ENCODE results near the gene NLRC4. TPM values are rescaled to one million over a fixed set of nuclear protein-coding genes. Genes with fewer than 3 reads are reported as not detected.
"Not testable (repeated sequence)": the region's sequence is repeated elsewhere in the genome, so short reads cannot be mapped to it uniquely, and the experiment has no call there.

The NLRC4 gene, protein sequence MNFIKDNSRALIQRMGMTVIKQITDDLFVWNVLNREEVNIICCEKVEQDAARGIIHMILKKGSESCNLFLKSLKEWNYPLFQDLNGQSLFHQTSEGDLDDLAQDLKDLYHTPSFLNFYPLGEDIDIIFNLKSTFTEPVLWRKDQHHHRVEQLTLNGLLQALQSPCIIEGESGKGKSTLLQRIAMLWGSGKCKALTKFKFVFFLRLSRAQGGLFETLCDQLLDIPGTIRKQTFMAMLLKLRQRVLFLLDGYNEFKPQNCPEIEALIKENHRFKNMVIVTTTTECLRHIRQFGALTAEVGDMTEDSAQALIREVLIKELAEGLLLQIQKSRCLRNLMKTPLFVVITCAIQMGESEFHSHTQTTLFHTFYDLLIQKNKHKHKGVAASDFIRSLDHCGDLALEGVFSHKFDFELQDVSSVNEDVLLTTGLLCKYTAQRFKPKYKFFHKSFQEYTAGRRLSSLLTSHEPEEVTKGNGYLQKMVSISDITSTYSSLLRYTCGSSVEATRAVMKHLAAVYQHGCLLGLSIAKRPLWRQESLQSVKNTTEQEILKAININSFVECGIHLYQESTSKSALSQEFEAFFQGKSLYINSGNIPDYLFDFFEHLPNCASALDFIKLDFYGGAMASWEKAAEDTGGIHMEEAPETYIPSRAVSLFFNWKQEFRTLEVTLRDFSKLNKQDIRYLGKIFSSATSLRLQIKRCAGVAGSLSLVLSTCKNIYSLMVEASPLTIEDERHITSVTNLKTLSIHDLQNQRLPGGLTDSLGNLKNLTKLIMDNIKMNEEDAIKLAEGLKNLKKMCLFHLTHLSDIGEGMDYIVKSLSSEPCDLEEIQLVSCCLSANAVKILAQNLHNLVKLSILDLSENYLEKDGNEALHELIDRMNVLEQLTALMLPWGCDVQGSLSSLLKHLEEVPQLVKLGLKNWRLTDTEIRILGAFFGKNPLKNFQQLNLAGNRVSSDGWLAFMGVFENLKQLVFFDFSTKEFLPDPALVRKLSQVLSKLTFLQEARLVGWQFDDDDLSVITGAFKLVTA
- 0.37 TPM for polyA plus RNA-seq (2013)

DNA sequence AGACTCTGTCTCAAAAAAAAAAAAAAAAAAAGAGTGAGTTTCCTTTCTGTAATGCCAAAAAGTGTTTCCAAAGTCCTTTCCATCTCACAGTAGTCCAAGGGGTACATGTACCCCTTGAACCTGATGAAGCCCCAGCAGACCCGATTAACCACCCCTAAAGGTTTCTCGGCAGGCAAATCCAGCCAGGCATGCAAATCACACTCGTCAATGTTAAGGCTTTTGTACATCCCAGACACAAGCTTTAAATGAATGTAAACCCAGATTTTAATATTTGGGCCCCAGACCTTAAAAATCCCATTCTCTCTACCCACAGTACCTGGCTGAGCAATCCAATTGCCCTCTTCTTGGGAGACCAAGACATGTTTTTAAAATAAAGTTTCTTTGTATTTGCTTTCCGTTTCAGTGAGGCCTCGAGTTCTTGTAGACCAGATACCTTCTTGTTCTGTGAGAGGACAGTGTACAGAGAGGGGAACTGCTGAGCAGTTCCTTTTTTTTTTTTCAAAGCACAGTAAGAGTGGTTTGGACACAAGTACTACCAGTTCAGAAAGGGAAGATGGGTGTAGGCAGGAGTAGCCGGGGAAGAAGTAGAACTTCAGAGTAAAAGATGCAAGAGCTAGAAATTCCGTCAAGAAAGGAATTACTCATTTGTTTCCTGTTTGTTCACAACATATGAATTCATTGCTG, at the start of gene NLRC4:
Gene NLRC4 (minus strand): TSS at position 465 of the 684 bp plus-strand sequence. CDS start 8,111 bp downstream, outside the sequence.
- POLR2A ChIA-PET, result interaction anchor here (0.7 kb wide), 1 partner anchor 1608 kb away, joined by 5 read pairs; no protein-coding TSS in a partner anchor
- peak within 1 kb of the TSS in 3 of 7 experiments; percentile 41 to 45 (median 45) for H3K4me3 ChIP-seq (ENCODE audit: control insufficient read depth in 1 of 7, extremely low read depth in 1 of 7, insufficient read depth in 4 of 7, low read depth in 2 of 7, low read length in 6 of 7)
- peaks cover 0 to 28% (median 8%) of the 10 kb centered on the region in 4 experiments for H3K4me1 ChIP-seq (ENCODE audit: control extremely low read depth in 1 of 4, control insufficient read depth in 4 of 4, insufficient read depth in 4 of 4, low read length in 3 of 4)
- 68% methylated on average over 4 of the region's 7 CpGs for WGBS (ENCODE audit: insufficient coverage)
- peak; percentile 34 to 74 (median 69) for DNase-seq
- no peaks in the 10 kb centered on the region for H3K9me3 ChIP-seq (ENCODE audit: control extremely low read depth in 1 of 5, control insufficient read depth in 4 of 5, insufficient read depth in 2 of 5, low read depth in 1 of 5, low read length in 4 of 5)
- no peaks in the 10 kb centered on the region for H3K36me3 ChIP-seq (ENCODE audit: control insufficient read depth in 4 of 4, insufficient read depth in 4 of 4, low read length in 3 of 4)
- no peaks in the 10 kb centered on the region for H3K27me3 ChIP-seq (replicated peaks in 2 of 5; ENCODE audit: control insufficient read depth in 4 of 5, insufficient read depth in 5 of 5, low read length in 4 of 5)
- CTCF ChIA-PET, result no interaction called here
- H3K27ac ChIP-seq (ENCODE audit: insufficient read depth in 1 of 2, low read depth in 1 of 2, low read length in 2 of 2, poor library complexity in 1 of 2, severe bottlenecking in 2 of 2), result peak within 1 kb of the TSS; percentile 15 to 57

DNA sequence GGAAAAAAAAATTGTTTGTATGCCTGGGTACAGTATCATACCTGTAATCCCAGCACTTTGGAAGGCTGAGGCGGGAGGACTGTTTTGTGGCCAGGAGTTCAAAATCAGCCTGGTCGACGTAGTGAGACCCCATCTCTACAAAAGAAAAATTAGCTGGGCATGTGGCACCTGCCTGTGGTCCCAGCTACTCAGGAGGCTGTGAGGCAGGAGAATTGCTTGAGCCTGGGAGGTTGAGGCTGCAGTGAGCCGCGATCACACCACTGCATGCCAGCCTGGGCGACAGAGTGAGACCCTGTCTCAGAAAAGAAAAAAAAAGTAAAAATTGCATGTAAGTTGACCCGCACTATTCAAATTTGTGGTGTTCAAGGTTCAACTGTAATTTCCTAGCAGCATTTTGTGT, 45.9 kb upstream of the NLRC4 start:
- WGBS (ENCODE audit: insufficient coverage), result 100% methylated on average over 6 of the region's 7 CpGs
- Histone ChIP-seq H3K36me3 (ENCODE audit: control insufficient read depth in 4 of 4, insufficient read depth in 4 of 4, low read length in 3 of 4) (peaks cover 4 to 29% (median 9%) of the 10 kb centered on the region in 4 experiments), H3K27me3 (replicated peaks in 2 of 5; ENCODE audit: control insufficient read depth in 4 of 5, insufficient read depth in 5 of 5, low read length in 4 of 5) (no peaks in the 10 kb centered on the region), H3K4me1 (ENCODE audit: control extremely low read depth in 1 of 4, control insufficient read depth in 4 of 4, insufficient read depth in 4 of 4, low read length in 3 of 4) (no peaks in the 10 kb centered on the region), H3K4me3 (ENCODE audit: control insufficient read depth in 1 of 7, extremely low read depth in 1 of 7, insufficient read depth in 4 of 7, low read depth in 2 of 7, low read length in 6 of 7) (no peak overlapping the region), H3K9me3 (ENCODE audit: control extremely low read depth in 1 of 5, control insufficient read depth in 4 of 5, insufficient read depth in 2 of 5, low read depth in 1 of 5, low read length in 4 of 5) (no peaks in the 10 kb centered on the region), H3K27ac (ENCODE audit: insufficient read depth in 1 of 2, low read depth in 1 of 2, low read length in 2 of 2, poor library complexity in 1 of 2, severe bottlenecking in 2 of 2) (no peak overlapping the region)
- ChIA-PET CTCF (no interaction called here), POLR2A (no interaction called here)
- DNase-seq, result no peak

DNA sequence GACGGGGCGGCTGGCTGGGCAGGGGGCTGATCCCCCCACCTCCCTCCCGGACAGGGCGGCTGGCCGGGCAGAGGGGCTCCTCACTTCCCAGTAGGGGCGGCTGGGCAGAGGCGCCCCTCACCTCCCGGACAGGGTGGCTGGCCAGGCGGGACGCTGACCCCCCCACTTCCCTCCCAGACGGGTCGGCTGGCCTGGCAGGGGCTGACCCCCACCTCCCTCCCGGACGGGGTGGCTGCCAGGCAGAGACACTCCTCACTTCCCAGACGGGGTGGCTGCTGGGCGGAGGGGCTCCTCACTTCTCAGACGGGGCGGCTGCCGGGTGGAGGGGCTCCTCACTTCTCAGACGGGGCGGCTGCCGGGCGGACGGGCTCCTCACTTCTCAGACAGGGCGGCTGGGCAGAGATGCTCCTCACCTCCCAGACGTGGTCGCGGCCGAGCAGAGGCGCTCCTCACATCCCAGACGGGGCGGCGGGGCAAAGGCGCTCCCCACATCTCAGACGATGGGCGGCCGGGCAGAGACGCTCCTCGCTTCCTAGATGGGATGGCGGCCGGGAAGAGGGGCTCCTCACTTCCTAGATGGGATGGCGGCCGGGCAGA, 29.4 kb upstream of the NLRC4 start:
- H3K27ac ChIP-seq (ENCODE audit: insufficient read depth in 1 of 2, low read depth in 1 of 2, low read length in 2 of 2, poor library complexity in 1 of 2, severe bottlenecking in 2 of 2); H3K4me3 ChIP-seq (ENCODE audit: control insufficient read depth in 1 of 7, extremely low read depth in 1 of 7, insufficient read depth in 4 of 7, low read depth in 2 of 7, low read length in 6 of 7); POLR2A ChIA-PET; CTCF ChIA-PET; H3K4me1 ChIP-seq (ENCODE audit: control extremely low read depth in 1 of 4, control insufficient read depth in 4 of 4, insufficient read depth in 4 of 4, low read length in 3 of 4); H3K27me3 ChIP-seq (replicated peaks in 2 of 5; ENCODE audit: control insufficient read depth in 4 of 5, insufficient read depth in 5 of 5, low read length in 4 of 5); H3K9me3 ChIP-seq (ENCODE audit: control extremely low read depth in 1 of 5, control insufficient read depth in 4 of 5, insufficient read depth in 2 of 5, low read depth in 1 of 5, low read length in 4 of 5); DNase-seq: not testable (repeated sequence)
- 98% methylated on average over 14 of the region's 43 CpGs for WGBS (ENCODE audit: insufficient coverage)
- H3K36me3 ChIP-seq (ENCODE audit: control insufficient read depth in 4 of 4, insufficient read depth in 4 of 4, low read length in 3 of 4), result peaks cover 12 to 43% (median 16%) of the 10 kb centered on the region in 4 experiments

DNA sequence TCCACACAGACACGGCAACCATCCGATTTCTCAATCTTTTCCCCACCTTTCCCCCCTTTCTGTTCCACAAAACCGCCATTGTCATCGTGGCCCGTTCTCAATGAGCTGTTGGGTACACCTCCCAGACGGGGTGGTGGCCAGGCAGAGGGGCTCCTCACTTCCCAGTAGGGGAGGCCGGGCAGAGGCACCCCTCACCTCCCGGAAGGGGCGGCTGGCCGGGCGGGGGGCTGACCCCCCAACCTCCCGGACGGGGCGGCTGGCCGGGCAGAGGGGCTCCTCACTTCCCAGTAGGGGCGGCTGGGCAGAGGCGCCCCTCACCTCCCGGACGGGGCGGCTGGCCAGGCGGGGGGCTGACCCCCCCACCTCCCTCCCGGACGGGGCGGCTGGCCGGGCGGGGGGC, 28.8 kb upstream of the NLRC4 start:
- H3K4me1 ChIP-seq (ENCODE audit: control extremely low read depth in 1 of 4, control insufficient read depth in 4 of 4, insufficient read depth in 4 of 4, low read length in 3 of 4); H3K27me3 ChIP-seq (replicated peaks in 2 of 5; ENCODE audit: control insufficient read depth in 4 of 5, insufficient read depth in 5 of 5, low read length in 4 of 5); CTCF ChIA-PET; DNase-seq; POLR2A ChIA-PET; H3K9me3 ChIP-seq (ENCODE audit: control extremely low read depth in 1 of 5, control insufficient read depth in 4 of 5, insufficient read depth in 2 of 5, low read depth in 1 of 5, low read length in 4 of 5); H3K27ac ChIP-seq (ENCODE audit: insufficient read depth in 1 of 2, low read depth in 1 of 2, low read length in 2 of 2, poor library complexity in 1 of 2, severe bottlenecking in 2 of 2); H3K4me3 ChIP-seq (ENCODE audit: control insufficient read depth in 1 of 7, extremely low read depth in 1 of 7, insufficient read depth in 4 of 7, low read depth in 2 of 7, low read length in 6 of 7): not testable (repeated sequence)
- H3K36me3 ChIP-seq (ENCODE audit: control insufficient read depth in 4 of 4, insufficient read depth in 4 of 4, low read length in 3 of 4), result peaks cover 12 to 41% (median 15%) of the 10 kb centered on the region in 4 experiments
- 100% methylated on average over 3 of the region's 26 CpGs for WGBS (ENCODE audit: insufficient coverage)

DNA sequence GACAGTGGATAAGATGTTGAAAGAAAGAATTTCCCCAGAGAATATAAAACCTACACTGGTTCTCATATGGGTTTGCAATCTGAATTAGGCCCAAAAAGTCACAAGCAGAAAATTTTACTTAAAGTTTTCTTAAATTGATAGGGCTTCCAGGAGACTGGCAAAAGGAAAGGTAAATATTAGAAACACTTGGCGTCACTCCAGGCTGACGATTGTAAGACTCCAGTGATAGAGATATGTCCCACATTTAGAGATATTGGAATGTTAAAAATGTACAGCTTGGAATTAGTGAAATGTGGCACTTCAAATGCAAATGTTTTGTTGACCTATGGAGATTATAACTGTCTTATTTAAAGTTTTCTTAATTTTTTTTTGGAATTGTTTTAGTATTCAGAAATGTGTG, 27.1 kb upstream of the NLRC4 start:
- Histone ChIP-seq H3K9me3 (ENCODE audit: control extremely low read depth in 1 of 5, control insufficient read depth in 4 of 5, insufficient read depth in 2 of 5, low read depth in 1 of 5, low read length in 4 of 5) (no peaks in the 10 kb centered on the region), H3K4me1 (ENCODE audit: control extremely low read depth in 1 of 4, control insufficient read depth in 4 of 4, insufficient read depth in 4 of 4, low read length in 3 of 4) (peaks cover 0 to 6% (median 0%) of the 10 kb centered on the region in 4 experiments), H3K27ac (ENCODE audit: insufficient read depth in 1 of 2, low read depth in 1 of 2, low read length in 2 of 2, poor library complexity in 1 of 2, severe bottlenecking in 2 of 2) (no peak overlapping the region), H3K27me3 (replicated peaks in 2 of 5; ENCODE audit: control insufficient read depth in 4 of 5, insufficient read depth in 5 of 5, low read length in 4 of 5) (no peaks in the 10 kb centered on the region), H3K4me3 (ENCODE audit: control insufficient read depth in 1 of 7, extremely low read depth in 1 of 7, insufficient read depth in 4 of 7, low read depth in 2 of 7, low read length in 6 of 7) (no peak overlapping the region), H3K36me3 (ENCODE audit: control insufficient read depth in 4 of 4, insufficient read depth in 4 of 4, low read length in 3 of 4) (peaks cover 12 to 34% (median 15%) of the 10 kb centered on the region in 4 experiments)
- ChIA-PET POLR2A (no interaction called here), CTCF (no interaction called here)
- 100% methylated on average over 2 of the region's 2 CpGs for WGBS (ENCODE audit: insufficient coverage)
- no peak for DNase-seq

GRCh38 chr2:32290000-32290339, 25.3 kb upstream of the NLRC4 start:
- H3K27ac ChIP-seq (ENCODE audit: insufficient read depth in 1 of 2, low read depth in 1 of 2, low read length in 2 of 2, poor library complexity in 1 of 2, severe bottlenecking in 2 of 2), result no peak overlapping the region
- peaks cover 8 to 26% (median 12%) of the 10 kb centered on the region in 4 experiments for H3K36me3 ChIP-seq (ENCODE audit: control insufficient read depth in 4 of 4, insufficient read depth in 4 of 4, low read length in 3 of 4)
- no peaks in the 10 kb centered on the region for H3K9me3 ChIP-seq (ENCODE audit: control extremely low read depth in 1 of 5, control insufficient read depth in 4 of 5, insufficient read depth in 2 of 5, low read depth in 1 of 5, low read length in 4 of 5)
- WGBS (ENCODE audit: insufficient coverage), result no CpG with 5 or more reads among the region's 2 CpGs
- CTCF ChIA-PET, result no interaction called here
- DNase-seq, result no peak
- peaks cover 0 to 6% (median 0%) of the 10 kb centered on the region in 4 experiments for H3K4me1 ChIP-seq (ENCODE audit: control extremely low read depth in 1 of 4, control insufficient read depth in 4 of 4, insufficient read depth in 4 of 4, low read length in 3 of 4)
- POLR2A ChIA-PET, result no interaction called here
- no peaks in the 10 kb centered on the region for H3K27me3 ChIP-seq (replicated peaks in 2 of 5; ENCODE audit: control insufficient read depth in 4 of 5, insufficient read depth in 5 of 5, low read length in 4 of 5)
- no peak overlapping the region for H3K4me3 ChIP-seq (ENCODE audit: control insufficient read depth in 1 of 7, extremely low read depth in 1 of 7, insufficient read depth in 4 of 7, low read depth in 2 of 7, low read length in 6 of 7)
